D341Med (cell line): ENCODE results near the gene NPRL2.

Experiments
- DNase-seq: peaks from one replicate; pipeline ENCODE4 v3.0.0; 2012; ENCODE audit warnings: low spot score

The NPRL2 gene

DNA sequence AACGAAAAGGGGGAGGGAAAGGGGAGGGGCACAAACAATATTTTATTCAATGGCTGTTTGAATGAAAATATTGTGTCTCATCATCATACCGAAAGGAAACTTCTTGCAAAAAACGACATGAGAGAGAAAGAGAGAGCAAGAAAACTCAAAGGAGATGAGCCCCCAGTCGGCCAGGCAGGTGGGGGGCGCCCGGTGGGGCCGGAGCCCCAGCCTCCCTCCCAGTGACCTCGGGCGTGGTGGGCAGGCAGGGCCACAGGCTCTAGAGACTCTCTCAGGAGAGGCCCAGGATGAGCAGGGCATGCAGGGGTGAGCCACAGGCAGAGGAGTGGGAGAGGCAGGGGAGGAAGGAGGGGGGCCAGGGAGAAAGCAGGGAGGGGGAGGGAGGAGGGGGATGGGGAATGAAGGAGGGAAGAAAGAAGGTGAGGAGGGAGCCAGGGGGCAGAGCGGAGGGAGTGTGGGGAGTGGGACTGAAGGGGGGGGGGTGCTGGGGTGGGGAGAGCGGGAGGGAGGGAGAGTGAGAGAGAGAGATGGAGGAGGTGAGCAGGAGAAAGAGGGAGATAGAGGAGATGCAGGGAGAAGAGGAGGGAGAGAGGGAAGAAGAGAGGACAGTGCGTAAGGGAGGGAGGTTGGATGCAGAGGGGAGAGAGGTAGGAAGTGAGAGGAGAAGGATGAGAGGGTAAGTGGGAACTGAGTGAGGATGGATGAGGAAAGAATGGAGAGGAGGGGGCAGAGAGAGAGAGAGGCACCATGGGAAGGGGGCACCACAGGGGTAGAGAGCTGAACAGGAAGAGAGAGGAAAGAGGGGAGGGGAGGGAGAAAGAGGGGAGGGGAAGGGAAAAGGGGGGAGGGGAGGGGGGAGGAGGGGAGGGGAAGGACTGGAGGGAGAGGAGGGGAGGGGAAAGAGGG lies 22.8 kb upstream of the NPRL2 start:
- no peak for DNase-seq

DNA sequence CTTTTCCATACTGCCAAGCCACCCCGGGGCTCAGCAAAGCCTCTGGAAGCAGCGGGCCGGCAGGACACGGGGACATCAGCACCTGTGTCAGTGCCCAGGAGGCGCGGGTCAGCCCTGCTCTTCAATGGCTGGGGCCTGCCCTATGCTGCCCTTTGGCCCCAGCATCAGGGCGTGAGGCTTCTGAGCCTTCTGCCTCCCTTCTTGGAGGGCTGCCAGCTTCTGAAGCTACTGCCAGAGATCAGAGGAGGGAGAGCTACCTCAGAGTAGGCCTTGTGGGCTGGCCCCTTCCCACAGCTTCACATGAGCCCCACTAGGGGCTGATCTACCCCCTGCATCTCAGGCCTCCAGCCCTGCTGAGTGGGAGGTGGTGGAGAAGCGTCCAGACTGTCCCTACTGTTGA lies 21.8 kb upstream of the NPRL2 start:
- DNase-seq: no peak

DNA sequence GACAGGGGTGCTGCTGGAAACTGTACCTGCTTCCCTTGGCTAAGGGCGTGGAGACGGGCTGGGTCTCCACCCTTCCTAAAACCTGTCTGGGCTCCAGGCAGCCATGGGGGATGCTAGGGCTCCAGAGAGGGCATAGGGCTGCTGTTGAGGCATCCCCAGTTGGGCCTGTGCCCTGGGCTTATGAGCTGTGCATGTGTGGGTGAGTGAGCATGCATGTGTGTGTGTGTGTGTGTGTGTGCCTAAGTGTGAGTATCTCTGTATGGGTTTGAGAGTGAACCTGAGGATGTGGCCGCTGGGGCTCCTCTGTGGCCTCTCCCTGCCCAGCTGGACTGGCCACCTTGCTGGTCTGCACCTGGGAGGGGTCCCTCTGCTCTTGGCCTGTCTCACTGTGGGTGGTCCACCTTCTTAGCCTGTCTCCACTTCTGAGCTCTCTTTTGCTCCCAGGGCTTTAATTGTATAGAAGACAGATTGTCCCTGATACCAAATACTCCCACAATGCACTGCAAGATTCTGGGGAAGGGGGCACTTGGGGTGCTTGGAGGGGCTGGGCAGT lies 20.6 kb upstream of the NPRL2 start:
- no peak for DNase-seq

DNA sequence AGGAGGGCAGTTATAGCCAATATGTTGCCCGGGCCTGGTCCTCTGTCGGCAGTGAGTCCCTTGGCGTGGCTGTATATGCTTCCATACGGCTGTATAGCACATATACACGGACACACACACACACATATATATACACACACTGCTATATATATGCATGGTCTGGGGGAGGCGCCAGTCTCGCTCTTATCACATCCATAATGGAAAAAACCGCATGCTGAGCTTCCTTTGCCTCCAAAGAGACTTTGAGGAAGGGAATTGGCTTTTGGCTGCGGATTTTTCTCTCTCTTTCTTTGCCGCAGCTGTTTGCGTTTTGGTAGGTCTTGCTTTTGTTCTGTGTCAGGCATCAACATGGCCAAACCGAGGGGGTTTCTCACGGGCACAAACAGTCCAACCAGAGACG lies 20.0 kb upstream of the NPRL2 start:
- no peak for DNase-seq

DNA sequence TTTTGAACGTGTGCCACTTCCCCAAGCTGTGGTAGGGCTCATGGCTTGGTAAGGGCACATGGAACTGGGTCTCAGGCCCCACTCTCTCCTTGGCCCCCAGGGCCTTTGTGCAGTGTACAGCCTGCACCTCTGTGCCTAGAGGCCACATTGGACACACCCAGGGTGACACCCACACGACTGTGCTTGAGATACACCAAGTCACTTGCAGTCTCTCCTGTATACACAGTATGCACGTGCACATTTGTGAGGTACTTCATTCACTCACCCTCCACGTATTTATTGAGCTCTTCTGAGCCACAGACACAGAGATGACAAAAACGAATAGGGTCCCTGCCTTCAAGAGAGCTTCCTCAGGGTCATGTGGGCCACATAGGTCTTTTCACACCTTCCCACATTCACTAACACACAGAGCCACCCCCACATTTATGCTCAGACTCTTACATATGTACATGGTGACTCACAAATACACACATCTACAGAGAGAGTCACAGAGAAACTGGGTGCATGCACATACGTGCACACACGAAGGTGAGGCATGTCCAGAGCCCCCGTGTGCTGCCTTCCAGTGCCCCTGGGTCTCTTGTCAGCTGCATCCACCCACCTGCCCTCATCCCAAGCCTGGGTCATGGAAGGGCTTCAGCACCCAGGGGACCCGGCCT lies 18.6 kb upstream of the NPRL2 start:
- no peak for DNase-seq

DNA sequence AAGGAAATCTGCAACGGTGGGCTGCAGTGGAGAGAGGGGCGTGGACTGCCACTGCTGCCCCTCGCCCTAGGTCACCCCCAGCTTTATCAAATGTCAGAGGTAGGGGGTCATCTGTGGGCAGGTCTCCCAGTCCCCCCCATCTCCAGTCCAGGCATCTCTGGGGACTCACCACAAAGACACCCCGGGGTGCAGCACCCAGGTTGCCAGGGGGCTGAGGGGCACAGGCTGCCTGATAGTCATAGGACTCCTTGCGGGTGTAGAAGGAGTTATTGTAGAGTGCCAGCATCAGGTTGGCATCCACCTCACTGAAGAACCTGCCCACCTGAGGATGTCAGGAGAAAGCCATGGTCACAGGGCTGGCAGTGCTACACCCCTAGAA lies 15.3 kb upstream of the NPRL2 start:
- no peak for DNase-seq

DNA sequence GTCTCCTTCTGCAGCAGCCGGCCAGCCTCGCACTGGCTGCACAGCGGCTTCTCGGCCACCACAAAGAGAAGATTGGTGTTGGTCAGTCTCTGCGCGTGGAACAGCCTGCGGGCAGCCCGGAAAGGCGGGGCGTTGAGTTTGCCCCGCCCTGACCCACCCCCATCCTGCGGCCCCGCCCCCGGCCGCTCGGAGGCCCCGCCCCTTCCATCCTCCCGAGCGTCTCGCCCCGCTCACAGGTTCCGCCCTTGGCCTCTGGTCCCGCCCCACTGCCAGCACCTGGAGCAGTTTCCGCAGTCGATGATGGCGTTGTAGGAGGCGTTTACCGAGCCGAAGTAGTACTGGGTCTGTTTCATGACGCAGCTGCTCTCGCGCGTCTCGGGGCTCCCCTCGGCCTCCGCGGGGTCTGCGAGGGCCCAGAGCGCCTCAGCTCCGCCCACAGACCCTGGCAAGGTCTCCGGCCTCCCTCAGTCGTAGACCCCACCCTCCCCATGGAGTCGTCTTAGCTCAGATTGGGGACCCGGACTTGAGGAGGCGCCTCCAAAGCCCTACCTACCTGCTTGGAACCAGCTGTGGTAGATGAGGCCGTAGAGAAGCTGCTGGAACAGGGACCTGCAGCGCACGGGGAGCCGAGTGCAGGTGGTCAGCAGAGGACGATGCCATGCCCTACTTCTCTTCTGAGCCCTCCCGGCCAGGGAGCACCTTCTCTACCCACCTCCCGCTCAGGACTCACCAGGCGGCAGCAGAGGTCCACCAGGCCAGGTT lies 14.7 kb upstream of the NPRL2 start:
- peak; percentile 85 for DNase-seq

DNA sequence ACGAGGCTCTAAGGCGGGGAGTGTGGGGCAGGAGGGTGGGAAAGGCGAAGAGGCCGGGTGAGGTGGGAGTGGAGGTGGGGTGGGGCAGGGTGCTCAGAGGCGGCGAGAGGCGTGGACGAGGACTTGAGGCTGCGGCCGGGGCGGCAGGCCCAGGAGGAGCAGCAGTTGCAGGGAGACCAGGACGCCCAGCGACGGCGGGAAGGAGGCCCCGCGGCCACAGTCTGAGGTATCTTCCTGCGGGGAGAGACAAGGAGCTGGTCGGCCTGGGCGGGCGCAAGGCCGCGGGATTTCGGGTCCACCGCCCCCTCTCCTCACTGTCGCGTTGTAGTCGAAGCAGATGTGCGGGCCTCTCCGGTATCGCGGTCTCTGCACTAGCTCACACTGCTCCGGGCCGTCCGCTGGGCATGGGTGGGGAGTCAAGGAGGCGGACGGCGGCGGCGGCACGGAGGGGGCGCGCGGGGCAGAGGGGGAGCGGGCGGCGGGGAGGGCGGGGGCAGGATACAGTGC lies 14.1 kb upstream of the NPRL2 start:
- no peak for DNase-seq

DNA sequence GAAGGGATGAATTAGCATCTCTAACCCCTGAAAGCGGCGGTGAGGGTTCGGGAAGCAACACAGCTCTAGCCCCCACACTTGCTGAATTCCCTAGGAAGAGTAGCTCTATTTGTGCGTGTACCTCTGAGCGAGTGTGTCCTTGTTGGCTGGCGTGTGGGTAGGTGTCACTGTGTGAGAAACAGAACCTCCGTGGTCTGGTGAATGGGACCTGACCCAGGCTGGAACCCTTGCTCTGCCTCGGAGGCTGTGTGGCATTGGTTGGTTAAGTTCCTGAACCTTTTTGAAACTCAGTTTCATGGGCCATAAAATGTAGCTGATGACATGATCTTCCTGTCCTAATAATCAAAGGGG lies 9.2 kb upstream of the NPRL2 start:
- no peak for DNase-seq

DNA sequence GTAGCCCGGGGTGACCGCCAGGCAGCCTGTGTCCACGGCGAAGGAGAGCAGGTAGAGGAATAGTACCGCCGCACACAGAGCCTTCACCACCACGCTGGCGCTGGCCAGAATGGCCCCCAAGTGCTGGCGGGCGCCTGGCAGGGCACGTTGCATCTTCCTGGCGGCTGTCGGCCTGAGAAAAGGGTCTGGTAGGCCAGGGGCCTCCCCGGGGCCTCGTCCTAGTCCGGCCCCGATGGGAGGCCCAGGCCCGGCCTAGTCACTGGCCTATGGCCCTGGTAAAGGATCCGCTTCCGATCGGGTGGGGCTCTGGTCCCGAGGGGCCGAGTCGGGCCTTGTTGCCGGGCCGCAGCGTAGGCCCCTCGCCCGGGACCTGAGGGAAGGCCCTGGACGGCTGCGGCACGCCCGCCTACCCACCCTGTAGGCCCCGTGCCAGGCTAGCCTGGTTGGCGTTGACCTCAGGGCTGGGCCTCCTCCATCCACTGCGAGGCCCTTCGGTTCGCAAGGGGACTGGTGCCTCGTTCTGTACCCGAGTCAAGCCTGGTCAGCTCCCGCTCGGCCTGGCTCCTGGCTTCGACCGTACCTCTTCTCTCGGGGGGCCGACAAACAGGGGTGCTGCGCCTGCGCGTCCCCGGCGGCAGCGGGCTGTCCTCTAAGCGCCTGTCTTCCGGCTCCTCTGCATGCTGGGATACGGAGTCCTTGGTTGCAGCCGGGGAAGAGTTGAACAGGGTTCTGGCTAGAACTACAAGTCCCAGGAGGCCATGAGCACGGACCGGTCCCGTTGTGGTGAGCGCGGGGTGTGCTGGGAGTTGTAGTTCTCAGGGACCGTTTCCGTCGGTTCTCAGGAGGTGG lies 8.6 kb upstream of the NPRL2 start, which contains the start of gene TMEM115:
TMEM115 (minus strand) TSS at position 611 of the 849 bp plus-strand sequence; CDS start at position 153, 458 bp downstream.
- DNase-seq: peak; percentile 98

DNA sequence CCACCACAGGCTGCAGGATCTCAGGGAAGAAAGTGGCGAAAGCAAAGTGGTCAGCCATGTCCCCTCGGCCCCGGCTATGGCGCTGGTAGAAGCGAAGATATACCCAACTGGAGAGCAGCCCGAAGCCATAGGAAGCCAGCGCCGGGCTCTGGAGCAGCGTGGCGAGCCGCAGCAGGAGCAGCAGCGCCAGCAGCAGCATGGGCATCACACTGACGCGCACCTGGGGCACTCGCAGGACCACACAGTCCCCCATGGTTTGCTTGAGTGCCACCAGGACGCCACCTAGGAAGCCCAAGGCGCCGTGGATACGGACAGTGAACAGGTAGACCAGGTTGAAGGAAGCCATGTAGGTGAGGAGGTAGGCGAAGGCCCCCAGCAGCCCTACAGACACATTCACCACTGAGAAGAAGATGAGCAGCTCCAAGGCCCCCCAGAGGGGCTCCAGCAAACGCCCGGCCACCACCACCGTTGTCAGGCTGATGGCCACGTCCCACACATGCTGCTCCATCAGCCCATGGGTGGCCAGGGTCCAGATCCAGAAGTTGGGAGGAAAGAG lies 7.9 kb upstream of the NPRL2 start:
- DNase-seq: no peak

DNA sequence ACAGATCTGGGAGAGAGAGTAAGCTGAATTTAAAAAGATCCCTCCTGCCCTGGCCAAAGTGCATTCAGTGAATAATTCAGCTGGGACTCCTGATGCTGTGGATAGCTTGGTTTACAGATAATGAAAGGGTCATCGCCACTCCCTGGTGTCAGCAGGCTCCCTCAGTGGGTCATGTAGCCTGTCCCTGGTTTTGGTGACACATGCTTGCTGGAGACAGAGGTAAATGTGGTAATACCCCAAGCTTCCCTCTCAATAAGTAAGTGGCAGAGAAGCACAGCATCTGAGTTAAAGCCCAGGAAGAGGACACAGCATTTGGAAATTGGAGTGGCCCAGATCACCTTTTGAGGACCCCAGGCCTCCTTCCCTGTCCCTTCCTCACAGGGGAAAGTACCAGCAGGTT lies 6.9 kb upstream of the NPRL2 start:
- DNase-seq: no peak

DNA sequence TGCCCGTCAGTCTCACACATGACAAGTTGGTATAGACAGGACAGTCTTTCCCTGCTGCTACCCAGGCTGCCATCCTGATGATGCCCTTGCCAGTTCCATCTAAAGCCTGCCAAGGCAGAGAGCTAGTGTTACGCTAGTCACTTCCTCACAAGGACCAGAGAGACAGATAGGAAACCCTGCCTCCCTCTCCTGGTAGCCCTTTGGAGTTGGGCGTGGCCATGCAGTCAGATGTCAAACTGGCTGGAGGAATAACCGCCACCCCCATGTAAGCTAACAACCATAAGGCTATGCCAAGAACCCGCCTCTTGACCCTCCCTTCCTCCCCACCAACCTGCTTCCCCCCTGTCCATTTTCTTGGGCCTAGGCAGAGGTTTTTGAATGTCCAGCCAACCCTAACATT lies 6.0 kb upstream of the NPRL2 start:
- no peak for DNase-seq

DNA sequence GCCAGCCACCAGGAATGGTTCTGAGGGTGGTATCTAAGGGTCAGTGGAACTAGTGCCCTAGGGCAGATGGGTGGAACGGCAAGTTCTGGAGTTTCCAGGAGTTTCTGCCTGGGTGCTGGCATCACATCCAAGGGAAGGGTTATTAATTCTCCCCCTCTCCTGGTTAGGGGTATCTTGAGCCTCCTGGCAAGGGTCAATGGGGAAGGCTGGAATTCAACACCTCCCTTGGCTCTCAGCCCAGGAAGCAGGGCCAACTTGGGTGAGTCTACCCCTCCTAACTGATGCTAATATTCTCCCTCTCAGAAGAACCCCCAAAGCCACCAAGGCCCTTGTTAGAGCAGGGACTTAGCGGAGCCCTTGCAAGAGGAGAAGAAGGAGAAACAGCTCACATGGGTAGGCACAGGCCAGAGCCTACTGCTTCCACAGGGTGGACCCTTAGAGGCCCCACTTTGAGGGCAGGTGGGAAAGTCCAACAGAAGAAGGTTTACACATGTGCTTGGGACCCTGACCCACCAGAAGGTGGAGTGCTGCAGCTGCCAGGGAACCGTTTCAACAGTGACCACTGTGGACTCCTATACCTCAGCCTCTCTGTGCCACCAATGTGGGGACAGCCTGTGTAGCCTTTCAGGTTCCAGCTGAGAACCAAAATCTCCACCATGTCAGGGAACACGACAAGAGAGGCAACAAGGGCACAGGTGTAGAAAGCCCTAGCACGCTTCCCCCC lies 5.4 kb upstream of the NPRL2 start:
- DNase-seq: no peak

DNA sequence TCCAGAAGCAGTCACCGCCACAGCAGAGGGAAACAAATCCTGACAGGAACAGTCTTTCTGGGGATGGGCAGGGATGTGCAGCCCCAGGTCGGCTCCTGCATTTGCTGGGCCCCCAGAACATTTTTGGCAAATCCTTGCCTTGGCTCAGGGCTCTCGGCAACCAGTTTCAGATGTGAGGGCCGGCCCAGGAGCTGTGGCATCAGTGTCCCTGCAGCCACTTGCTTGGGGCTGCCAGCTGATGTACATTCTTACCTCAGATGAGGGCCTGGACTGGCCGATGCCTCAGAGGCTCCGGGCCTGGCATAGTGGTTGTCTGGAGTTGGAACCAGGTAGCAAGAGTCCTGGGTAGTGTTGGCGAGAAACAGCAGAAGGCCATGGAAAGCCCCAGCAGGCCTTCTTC lies 4.3 kb upstream of the NPRL2 start:
- DNase-seq: no peak

DNA sequence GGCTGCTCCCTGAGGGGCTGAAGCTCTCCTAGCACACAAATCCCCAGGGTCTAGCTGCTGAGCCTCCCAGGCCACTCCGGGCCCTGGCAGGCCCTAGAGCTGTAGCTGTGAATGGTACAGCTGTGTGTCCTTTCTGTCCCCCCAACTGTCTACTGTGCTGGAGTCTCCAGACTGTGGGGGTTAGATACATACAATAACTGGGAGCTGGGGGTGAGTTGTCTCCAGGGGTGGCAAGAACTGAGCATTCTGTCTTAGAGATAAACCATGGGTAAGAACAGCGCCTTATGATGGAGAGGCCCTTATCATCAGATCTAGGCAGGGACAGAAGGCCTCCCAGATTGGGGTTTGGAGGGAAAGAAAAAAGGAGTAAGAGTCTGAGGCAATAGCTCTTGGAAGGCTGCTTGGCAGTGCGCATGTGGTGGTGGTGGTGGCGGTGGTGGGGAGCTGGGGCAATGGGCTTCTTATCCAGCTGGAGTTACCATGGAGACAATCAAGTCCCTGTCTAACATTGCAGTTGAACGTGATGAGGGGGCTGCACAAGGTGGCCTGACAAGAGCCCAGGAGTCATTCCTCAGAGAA lies 3.7 kb upstream of the NPRL2 start:
- no peak for DNase-seq

DNA sequence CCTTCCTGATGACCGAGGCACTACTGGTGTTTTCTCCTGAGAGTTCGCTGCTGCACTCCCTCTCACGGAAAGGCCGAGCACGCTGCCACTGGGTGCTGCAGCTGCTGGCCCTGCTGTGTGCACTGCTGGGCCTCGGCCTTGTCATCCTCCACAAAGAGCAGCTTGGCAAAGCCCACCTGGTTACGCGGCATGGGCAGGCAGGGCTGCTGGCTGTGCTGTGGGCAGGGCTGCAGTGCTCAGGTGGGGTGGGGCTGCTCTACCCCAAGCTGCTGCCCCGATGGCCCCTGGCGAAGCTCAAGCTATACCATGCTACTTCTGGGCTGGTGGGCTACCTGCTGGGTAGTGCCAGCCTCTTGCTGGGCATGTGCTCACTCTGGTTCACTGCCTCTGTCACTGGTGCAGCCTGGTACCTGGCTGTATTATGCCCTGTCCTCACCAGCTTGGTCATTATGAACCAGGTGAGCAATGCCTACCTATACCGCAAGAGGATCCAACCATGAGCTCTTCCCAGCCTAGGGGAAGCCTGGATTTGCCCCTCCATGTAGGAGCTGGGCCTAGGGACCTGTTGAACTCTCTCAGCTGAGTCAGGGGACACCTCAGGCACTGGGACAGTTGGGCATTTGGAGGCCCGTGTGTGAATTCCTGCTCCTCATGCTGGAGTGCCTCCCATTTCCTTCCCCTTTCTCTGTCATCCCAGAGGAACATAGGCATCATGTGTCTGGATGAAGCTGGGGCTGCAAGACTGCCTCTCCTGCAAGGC lies 2.9 kb upstream of the NPRL2 start:
- DNase-seq: no peak

DNA sequence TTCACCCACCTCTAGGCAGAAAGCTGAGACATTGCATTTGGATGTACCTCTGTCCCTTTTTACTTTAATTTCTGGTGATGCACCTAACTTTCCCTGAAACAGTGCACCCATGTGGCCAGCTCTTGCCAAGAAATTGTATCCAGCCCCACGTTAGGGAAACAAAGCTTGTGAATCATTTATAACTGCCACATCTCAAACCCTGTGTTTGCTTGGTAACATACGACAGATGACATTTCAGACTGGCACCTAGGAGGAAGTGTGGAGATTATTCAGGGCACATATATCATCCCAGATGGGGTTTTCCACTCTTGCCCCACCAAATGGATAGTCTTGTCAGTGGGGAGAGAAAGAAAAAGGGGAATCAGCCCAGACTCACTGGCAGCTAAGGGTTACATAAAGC lies 2.2 kb upstream of the NPRL2 start:
- no peak for DNase-seq

DNA sequence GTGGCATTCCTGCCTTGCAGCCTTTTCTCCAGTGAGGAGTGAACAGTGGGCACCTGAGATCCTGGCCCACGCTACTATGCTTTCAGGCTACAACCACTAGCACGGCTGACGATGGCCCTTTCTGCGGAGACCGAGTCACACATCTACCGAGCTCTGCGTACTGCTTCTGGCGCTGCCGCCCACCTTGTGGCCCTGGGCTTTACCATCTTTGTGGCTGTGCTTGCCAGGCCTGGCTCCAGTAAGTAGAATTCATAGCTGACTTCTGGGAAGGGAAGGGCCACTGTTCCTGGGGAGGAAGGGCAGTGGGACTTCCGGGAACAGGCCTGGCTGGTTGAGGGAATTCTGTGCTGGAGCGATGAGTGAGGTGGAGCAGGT lies 735 bp upstream of the NPRL2 start:
- DNase-seq: no peak

DNA sequence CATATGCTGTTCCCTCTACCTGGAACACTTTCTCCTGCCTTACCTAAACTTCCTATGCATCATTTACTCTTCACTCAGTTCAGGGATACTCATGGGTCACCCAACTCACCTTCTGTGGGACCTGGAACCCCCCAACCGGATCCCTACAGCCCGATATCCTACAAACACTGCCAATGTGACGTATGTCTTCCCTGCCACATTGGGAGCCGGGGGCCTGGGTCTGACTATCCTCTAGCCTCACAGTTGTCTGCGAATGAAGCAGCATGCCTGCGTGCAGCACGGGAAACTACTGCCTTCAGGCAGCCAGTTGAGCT lies 405 bp downstream of the NPRL2 start:
- no peak for DNase-seq
